SH-SY5Y (cell line): Measurements from ENCODE around the gene KANK3.

Experiments
- GATA2 ChIP-seq: IDR thresholded peaks from 2 replicates; pipeline ENCODE4 v1.6.1; 2011; ENCODE audit warnings: mild to moderate bottlenecking, low read depth, low read length
- GATA3 ChIP-seq: IDR thresholded peaks from 2 replicates; pipeline ENCODE4 v1.6.1; 2011; ENCODE audit warnings: low read depth, mild to moderate bottlenecking, low read length, moderate library complexity

DNA sequence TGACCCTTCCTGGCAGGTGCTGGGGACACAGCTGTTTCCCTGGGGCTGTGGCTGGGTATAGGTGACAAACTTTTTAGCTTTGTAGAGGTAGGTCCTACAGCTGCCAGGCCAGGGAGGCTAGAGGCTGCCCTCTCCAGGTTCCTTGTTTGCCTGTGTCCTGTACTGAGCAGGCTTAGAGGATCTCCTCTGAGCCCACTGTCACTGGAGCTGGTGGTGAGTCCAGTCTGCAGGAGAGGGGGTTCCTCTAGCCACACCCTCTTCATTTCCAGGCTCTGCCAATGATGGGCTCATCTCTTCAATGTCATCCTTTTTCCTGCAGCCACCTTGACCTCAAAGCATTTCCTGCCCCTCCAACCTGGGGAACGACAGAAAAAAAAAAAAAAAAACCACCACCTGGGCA is 34.5 kb upstream of the KANK3 start:
- TF ChIP-seq GATA3 (no peak), GATA2 (no peak)
